ENCODE data around the gene FADS3. TPM values are rescaled to one million over a fixed set of nuclear protein-coding genes. Genes with fewer than 3 reads are reported as not detected.

Gene FADS3, protein sequence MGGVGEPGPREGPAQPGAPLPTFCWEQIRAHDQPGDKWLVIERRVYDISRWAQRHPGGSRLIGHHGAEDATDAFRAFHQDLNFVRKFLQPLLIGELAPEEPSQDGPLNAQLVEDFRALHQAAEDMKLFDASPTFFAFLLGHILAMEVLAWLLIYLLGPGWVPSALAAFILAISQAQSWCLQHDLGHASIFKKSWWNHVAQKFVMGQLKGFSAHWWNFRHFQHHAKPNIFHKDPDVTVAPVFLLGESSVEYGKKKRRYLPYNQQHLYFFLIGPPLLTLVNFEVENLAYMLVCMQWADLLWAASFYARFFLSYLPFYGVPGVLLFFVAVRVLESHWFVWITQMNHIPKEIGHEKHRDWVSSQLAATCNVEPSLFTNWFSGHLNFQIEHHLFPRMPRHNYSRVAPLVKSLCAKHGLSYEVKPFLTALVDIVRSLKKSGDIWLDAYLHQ
- total RNA-seq, result 10 to 100 TPM; 12.7 to 24.7 (median 17.9) TPM

DNA sequence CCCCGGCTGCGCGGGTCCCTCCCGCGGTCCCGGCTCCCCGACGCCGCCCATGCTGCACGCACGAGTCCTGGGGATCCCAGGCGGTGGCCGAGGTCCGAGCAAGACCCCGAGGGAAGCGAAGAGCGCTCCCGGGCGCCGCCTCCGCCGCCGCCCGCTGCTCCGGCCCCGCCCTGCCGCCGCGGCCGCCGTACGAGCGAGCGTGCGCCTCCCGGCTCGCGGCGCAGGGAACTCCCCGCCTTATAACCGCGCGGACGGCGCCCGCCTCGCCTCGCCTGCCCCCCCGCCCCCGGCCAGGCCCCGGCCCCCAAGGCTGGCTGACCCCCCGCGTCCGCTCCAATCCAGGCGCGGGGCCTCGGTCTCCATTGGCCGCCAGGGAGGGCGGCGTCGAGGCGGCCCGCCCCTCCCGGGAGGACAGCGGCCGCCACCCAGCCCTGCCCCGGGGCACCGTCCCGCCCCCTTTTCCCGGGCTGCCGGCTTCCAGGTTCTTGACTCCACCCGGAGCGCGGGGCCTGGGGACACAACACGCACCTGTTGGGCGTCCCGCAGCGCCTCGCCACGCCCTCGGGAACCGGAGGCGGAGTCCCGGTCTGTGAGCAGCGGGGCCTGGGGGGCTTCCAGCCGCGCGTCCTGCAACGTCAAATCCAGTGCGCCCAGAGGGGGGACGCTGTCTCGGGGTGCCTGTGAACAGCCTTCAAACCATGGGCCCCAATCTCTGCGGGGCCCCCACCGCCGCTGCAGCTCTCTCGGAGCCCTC is at the start of gene FADS3:
FADS3 (minus strand) TSS at position 215 of the 754 bp plus-strand sequence; CDS start at position 51, 164 bp downstream.
- TF ChIP-seq POLR2A (IDR thresholded peaks at IDR 0.05), result peak in 1 of 2 donors; percentile 56
- TF ChIP-seq, protein P1, sequence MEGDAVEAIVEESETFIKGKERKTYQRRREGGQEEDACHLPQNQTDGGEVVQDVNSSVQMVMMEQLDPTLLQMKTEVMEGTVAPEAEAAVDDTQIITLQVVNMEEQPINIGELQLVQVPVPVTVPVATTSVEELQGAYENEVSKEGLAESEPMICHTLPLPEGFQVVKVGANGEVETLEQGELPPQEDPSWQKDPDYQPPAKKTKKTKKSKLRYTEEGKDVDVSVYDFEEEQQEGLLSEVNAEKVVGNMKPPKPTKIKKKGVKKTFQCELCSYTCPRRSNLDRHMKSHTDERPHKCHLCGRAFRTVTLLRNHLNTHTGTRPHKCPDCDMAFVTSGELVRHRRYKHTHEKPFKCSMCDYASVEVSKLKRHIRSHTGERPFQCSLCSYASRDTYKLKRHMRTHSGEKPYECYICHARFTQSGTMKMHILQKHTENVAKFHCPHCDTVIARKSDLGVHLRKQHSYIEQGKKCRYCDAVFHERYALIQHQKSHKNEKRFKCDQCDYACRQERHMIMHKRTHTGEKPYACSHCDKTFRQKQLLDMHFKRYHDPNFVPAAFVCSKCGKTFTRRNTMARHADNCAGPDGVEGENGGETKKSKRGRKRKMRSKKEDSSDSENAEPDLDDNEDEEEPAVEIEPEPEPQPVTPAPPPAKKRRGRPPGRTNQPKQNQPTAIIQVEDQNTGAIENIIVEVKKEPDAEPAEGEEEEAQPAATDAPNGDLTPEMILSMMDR (IDR thresholded peaks at IDR 0.05), result no peak
- no peak for TF ChIP-seq POLR2AphosphoS5 (IDR thresholded peaks at IDR 0.05)
- H3K4me3 ChIP-seq, result peak within 1 kb of the TSS; percentile 92
- H3K4me1 ChIP-seq, result peaks cover 19% of the 10 kb centered on the region
- WGBS, result 0% methylated on average over 26 of the region's 96 CpGs
- peak within 1 kb of the TSS; percentile 87 for H3K27ac ChIP-seq
- H3K36me3 ChIP-seq, result peaks cover 8% of the 10 kb centered on the region
- no peaks in the 10 kb centered on the region for H3K9me3 ChIP-seq
- DNase-seq (ENCODE audit: low spot score in 2 of 2), result peak; percentile 90 to 93
- no peaks in the 10 kb centered on the region for H3K27me3 ChIP-seq

- Histone ChIP-seq H3K27me3 (no peaks in the 10 kb centered on the region), H3K4me1 (no peaks in the 10 kb centered on the region), H3K9me3 (no peaks in the 10 kb centered on the region), H3K4me3 (no peak overlapping the region), H3K27ac (no peak overlapping the region), H3K36me3 (no peaks in the 10 kb centered on the region)
- peak in 1 of 2 donors; percentile 33 for DNase-seq (ENCODE audit: low spot score in 2 of 2)
- WGBS, result 93% methylated on average over 10 of the region's 10 CpGs
- no peak for TF ChIP-seq POLR2AphosphoS5 (IDR thresholded peaks at IDR 0.05)
- TF ChIP-seq, protein P1 (IDR thresholded peaks at IDR 0.05), result no peak
- TF ChIP-seq POLR2A (IDR thresholded peaks at IDR 0.05), result no peak
- no peak for TF ChIP-seq EP300 (IDR thresholded peaks at IDR 0.05)
Measured at GRCh38 chr11:61940466-61940865, 49.1 kb upstream of the FADS3 start.

DNA sequence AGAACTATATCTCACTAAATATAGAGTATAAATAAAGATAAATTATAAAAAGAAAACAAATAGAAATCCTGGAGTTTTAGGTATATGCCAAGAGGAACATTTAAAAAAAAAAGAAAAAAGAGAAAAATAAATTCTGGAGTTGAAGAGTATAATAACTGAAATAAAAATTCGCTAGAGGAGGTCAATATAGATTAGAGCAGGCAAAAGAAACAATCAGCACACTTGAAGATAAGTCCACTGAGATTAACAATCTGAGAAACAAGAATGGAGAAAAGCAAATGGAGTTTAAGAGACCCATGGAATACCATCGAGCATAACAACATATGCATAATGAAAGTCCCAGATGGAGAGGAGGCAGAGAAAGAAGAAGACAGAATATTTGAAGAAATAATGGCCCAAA is 44.5 kb upstream of the FADS3 start:
- 91% methylated on average over 2 of the region's 2 CpGs for WGBS
- Histone ChIP-seq H3K9me3 (no peaks in the 10 kb centered on the region), H3K4me3 (no peak overlapping the region), H3K4me1 (no peaks in the 10 kb centered on the region), H3K36me3 (no peaks in the 10 kb centered on the region), H3K27me3 (no peaks in the 10 kb centered on the region), H3K27ac (no peak overlapping the region)
- TF ChIP-seq, protein P1 (IDR thresholded peaks at IDR 0.05), result no peak
- TF ChIP-seq POLR2A (IDR thresholded peaks at IDR 0.05) (no peak), EP300 (IDR thresholded peaks at IDR 0.05) (no peak), POLR2AphosphoS5 (IDR thresholded peaks at IDR 0.05) (no peak)
- no peak for DNase-seq (ENCODE audit: low spot score in 2 of 2)

DNA sequence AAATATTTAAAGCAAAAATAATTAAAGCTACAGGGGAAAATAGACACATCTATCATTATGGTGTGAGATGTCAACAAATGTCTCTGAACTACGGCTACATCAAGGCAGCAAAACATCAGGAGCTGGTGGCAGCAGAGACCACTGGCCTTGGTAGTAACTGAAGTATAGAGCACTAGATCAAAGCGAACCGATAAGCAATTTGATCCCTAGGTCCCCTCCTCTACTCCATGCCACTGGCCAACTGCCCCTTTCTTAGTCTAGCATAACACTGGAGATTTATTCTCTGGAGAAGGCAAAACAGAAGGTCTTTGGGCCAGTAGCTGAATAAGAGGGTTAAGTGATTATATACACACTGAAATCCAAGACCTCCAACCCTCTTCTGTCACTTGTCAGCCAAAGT is 39.6 kb upstream of the FADS3 start:
- no peaks in the 10 kb centered on the region for H3K4me1 ChIP-seq
- TF ChIP-seq EP300 (IDR thresholded peaks at IDR 0.05) (no peak), POLR2A (IDR thresholded peaks at IDR 0.05) (no peak)
- TF ChIP-seq, protein P1 (IDR thresholded peaks at IDR 0.05), result no peak
- H3K27me3 ChIP-seq, result no peaks in the 10 kb centered on the region
- no peak overlapping the region for H3K4me3 ChIP-seq
- DNase-seq (ENCODE audit: low spot score in 2 of 2), result no peak
- WGBS, result 95% methylated on average over 3 of the region's 3 CpGs
- H3K27ac ChIP-seq, result no peak overlapping the region
- H3K9me3 ChIP-seq, result no peaks in the 10 kb centered on the region
- no peaks in the 10 kb centered on the region for H3K36me3 ChIP-seq

DNA sequence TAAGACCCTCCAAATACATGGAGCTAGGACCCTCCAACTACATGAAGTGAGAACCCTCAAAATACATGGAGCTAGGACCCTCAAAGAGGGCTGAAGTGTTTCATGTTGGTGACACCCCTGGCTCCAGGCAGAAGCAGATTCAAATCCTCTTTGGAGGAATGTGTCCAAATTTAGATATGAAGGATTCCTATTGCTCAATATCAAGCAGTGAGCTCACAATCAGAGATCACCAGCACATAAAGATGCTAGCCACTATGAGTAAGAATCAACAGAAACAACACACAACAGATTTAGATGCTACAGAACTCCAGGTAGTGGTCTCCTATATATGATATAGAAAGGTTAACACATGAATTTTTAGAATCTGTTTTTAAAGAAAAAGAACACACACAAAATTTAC is 37.3 kb upstream of the FADS3 start:
- TF ChIP-seq POLR2AphosphoS5 (IDR thresholded peaks at IDR 0.05), result no peak
- no peak for TF ChIP-seq POLR2A (IDR thresholded peaks at IDR 0.05)
- TF ChIP-seq, protein P1 (IDR thresholded peaks at IDR 0.05), result no peak
- no peak for TF ChIP-seq EP300 (IDR thresholded peaks at IDR 0.05)
- Histone ChIP-seq H3K4me3 (no peak overlapping the region), H3K9me3 (no peaks in the 10 kb centered on the region), H3K36me3 (no peaks in the 10 kb centered on the region), H3K4me1 (peaks cover 8% of the 10 kb centered on the region), H3K27me3 (no peaks in the 10 kb centered on the region), H3K27ac (no peak overlapping the region)
- DNase-seq (ENCODE audit: low spot score in 2 of 2), result no peak
